ENCODE data around the gene CHTF8.
A peak's percentile ranks its signal among the peaks of the same experiment; 100 is the strongest.

CHTF8 gene, protein sequence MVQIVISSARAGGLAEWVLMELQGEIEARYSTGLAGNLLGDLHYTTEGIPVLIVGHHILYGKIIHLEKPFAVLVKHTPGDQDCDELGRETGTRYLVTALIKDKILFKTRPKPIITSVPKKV

GRCh38 chr16:69132424-69133252, at the start of gene CHTF8, which contains the start of gene UTP4:
Gene CHTF8, minus strand, starts transcription at chr16:69132588. Its CDS starts 11,130 bp downstream, at chr16:69121458.
Gene UTP4, plus strand, starts transcription at chr16:69132649. Its CDS starts 811 bp downstream, at chr16:69133460.
- peak; percentile 86 for TF ChIP-seq POLR2A (IDR thresholded peaks at IDR 0.05; ENCODE audit: low read depth, low read length)
- FAIRE-seq: no peak
- DNase-seq (ENCODE audit: insufficient read length, low spot score): peak; percentile 83

DNA sequence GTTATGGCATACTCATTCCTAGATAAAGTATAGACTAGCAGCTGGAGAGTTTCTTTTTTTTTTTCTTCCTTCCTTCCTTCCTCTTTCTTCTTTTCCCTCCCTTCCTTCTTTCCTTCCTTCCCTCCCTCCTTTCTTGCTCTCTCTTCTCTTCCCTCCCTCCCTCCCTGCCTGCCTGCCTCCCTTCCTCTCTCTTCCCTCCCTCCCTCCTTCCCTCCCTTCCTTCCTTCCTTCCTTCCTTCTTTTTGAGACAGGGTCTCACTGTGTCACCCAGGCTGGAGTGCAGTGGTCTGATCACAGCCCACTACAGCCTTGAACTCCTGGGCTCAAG, 47.6 kb upstream of the CHTF8 start:
- DNase-seq (ENCODE audit: insufficient read length, low spot score) (no peak), FAIRE-seq (no peak)
- no peak for TF ChIP-seq POLR2A (IDR thresholded peaks at IDR 0.05; ENCODE audit: low read depth, low read length)

DNA sequence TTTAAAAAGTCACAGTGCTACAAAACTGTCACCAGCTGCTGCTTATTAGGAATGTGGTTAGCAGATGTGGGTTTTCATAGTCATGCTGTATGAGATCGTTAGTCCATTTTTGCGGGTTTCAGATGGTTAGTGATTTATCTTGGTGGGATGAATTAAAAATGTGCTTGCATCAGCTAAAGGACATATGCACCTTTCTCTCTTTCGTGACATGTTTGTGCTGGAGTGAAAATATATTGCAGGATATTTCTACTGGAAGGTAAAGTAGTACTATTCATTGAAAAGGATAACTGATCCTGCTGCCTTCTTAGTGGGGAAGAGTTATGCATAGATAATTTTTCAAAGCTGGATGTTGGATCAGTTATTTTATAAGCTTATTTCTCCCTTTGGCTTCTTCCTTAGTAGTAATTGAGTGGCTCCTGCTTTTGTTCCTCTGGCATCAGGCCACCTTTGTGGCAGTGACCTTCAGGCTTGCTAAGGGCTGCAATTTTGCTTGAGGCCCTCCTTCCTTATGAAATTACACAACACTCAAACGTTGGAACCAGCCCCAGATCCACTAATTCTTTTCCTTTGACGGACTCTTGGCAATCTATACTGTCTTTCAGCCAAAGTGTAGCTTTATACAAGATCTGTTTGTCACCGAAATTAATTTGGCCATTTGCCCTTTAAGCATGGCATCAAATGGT, 47.1 kb upstream of the CHTF8 start:
- DNase-seq (ENCODE audit: insufficient read length, low spot score) (no peak), FAIRE-seq (peak; percentile 61)

DNA sequence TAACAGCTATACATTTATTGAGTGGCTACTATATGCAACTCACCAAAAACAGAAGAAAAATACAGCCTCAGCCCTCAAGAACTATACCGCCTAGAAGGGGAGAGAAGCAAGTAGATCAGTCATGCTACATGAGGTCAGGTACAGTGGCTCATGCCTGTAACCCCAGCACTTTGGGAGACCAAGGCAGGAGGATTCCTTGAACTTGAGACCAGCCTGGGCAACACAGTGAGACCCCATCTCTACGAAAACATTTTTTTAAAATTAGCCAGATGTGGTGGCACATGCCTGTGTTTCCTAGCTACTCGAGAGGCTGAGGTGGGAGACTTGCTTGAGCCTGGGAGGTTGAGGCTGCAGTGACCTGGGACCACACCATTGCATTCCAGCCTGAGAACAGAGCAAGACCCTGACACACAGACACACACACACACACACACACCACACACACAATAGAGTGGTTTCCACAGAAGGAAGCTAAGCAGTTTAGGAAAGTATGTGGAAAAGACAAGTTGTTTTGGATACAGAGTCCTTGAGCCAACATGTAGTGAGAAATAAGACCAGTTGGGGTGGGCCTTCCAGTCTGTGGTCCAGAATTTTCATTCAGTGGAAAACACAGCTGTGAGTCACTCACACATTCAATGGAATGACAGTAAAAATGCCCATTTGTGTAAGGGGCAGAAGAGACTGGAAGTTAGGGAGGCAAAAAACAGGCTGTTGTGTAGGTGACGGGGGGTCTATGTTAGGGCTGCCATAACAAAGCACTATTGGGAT, 43.8 kb upstream of the CHTF8 start:
- FAIRE-seq: no peak
- DNase-seq (ENCODE audit: insufficient read length, low spot score): no peak
- TF ChIP-seq POLR2A (IDR thresholded peaks at IDR 0.05; ENCODE audit: low read depth, low read length): no peak

More for the DNA sequence above, 47.1 kb upstream of the CHTF8 start:
- no peak for TF ChIP-seq POLR2A (IDR thresholded peaks at IDR 0.05; ENCODE audit: low read depth, low read length)

DNA sequence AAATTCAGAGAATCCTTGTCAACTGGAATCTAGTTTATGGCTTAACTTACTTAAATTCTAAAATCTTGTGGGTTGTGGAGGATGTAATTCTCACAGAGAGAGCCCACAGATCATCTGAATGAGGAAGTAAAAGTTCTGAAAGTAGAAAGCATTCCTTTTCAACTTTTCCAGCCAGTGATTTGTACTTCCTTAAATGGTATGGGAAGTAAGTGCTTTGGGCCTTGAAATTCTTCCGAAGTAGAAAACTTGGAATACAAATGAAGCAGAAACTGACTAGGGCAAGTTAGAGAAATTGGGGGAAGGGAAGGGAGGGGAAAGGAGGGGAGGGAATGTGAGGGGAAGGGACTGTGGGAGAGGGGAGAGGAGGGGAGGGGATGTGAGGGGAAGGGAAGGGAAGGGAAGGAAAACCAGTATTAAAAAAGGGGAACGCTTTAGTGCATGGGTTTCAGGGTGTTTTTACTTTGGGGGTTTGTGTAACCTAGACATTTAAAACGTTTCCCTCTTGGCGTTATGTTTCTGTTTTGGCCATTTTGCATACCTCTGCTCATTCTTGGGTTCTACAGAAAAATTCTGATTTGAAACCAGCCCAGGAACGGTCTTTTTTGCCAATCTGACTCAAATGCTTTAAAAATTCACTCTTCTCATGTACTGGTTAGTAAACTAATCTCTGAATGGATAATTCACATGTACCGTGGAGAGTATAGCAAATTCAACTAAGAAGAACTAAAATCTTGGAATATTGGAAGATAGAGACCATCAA, 39.1 kb upstream of the CHTF8 start:
- TF ChIP-seq POLR2A (IDR thresholded peaks at IDR 0.05; ENCODE audit: low read depth, low read length): no peak
- FAIRE-seq (no peak), DNase-seq (ENCODE audit: insufficient read length, low spot score) (no peak)

DNA sequence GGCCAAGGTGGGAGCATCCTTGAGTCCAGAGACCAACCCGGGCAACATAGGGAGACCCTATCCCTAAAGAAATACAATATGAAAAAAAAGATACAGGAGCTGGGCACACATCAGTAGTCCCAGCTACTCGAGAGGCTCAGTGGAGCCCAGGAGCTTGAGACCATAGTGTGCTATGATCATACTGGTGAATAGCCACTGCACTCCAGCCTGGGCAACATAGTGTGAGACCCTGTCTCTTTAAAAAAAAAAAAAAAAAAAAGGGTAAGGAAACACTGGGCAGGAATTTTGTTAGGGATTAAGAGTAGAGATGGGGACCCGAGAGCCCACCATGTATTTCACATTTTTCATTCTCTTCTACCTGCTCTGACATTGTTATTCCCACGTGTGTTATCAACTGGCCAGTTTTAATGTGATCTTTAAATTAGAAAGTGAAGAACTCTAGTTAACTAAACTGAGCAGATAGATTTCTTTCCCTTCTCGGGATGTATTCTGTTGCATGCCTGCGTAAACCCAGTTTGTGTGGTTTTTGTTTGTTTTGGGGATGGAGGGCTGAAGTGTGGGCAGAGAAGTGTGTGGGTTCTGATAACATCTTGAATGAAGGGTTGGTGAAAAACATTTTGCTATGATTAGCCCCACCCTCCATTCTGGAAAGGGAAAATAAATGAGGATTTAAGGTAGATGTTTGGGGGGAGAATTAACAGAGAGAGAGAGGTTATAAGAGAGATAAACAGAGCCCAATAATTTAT, 37.4 kb upstream of the CHTF8 start:
- DNase-seq (ENCODE audit: insufficient read length, low spot score) (no peak), FAIRE-seq (no peak)
- TF ChIP-seq POLR2A (IDR thresholded peaks at IDR 0.05; ENCODE audit: low read depth, low read length): no peak

DNA sequence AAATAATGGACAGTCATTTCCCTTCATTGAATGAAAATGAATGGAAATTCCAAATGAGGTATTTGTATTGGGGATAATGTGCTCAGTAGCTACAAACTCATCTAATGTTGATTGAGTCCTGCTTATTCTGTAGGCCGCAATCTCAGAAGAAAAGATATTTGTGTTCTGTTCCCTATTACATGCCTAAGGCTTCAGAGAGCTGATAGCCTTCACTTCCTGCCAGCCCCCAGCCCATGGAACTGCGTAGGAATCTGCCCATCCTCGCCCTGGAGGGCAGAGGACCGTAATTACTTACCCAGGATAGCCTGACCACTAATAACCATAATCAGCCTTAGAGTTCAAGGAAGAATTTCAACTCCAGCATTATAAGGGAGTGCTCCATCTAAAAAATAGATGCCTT, 36.7 kb upstream of the CHTF8 start:
- FAIRE-seq (no peak), DNase-seq (ENCODE audit: insufficient read length, low spot score) (no peak)
- TF ChIP-seq POLR2A (IDR thresholded peaks at IDR 0.05; ENCODE audit: low read depth, low read length): no peak

- peak; percentile 90 for FAIRE-seq
- no peak for DNase-seq (ENCODE audit: insufficient read length, low spot score)
Measured at GRCh38 chr16:69166946-69167930, 34.9 kb upstream of the CHTF8 start.

GRCh38 chr16:69166221-69166833, 33.9 kb upstream of the CHTF8 start:
- peak; percentile 86 for FAIRE-seq
- no peak for DNase-seq (ENCODE audit: insufficient read length, low spot score)

More at GRCh38 chr16:69166946-69167930, 34.9 kb upstream of the CHTF8 start:
- no peak for TF ChIP-seq POLR2A (IDR thresholded peaks at IDR 0.05; ENCODE audit: low read depth, low read length)

GRCh38 chr16:69165584-69165983, 33.2 kb upstream of the CHTF8 start:
- no peak for TF ChIP-seq POLR2A (IDR thresholded peaks at IDR 0.05; ENCODE audit: low read depth, low read length)
- no peak for DNase-seq (ENCODE audit: insufficient read length, low spot score)

More at GRCh38 chr16:69166221-69166833, 33.9 kb upstream of the CHTF8 start:
- TF ChIP-seq POLR2A (IDR thresholded peaks at IDR 0.05; ENCODE audit: low read depth, low read length): no peak

GRCh38 chr16:69160192-69160591, 27.8 kb upstream of the CHTF8 start:
- FAIRE-seq (no peak), DNase-seq (ENCODE audit: insufficient read length, low spot score) (no peak)
- TF ChIP-seq POLR2A (IDR thresholded peaks at IDR 0.05; ENCODE audit: low read depth, low read length): no peak

More at GRCh38 chr16:69165584-69165983, 33.2 kb upstream of the CHTF8 start:
- no peak for FAIRE-seq

Data from H54 (cell line).